Keratinocyte (primary cell): ENCODE measurements around the gene RPL29. TPM values are rescaled to one million over a fixed set of nuclear protein-coding genes. Genes with fewer than 3 reads are reported as not detected.
"Not testable (repeated sequence)": the region's sequence is repeated elsewhere in the genome, so short reads cannot be mapped to it uniquely, and the experiment has no call there.

Experiments used
- DNase-seq: peaks from one replicate; pipeline ENCODE4 v3.0.0-alpha.2; 2011; ENCODE audit warnings: low read depth, missing footprints, low spot score
- FAIRE-seq: peaks from 2 replicates; lab custom pipeline; 2011; peaks lifted over from hg19 to GRCh38; lab: Jason Lieb, UNC
- H2AFZ ChIP-seq: 2 replicates; pipeline ENCODE4 v1.6.0; 2012; ENCODE audit warnings: low read length, control low read depth, inconsistent platforms; ENCODE audit not compliant: control insufficient read depth
- H3K27ac ChIP-seq: 2 replicates; pipeline ENCODE4 v1.5.1; 2011; ENCODE audit warnings: low read length; ENCODE audit not compliant: control insufficient read depth, insufficient read depth
- H3K27me3 ChIP-seq: 3 replicates; pipeline ENCODE4 v1.6.0; 2011; ENCODE audit warnings: low read length; ENCODE audit not compliant: control insufficient read depth, insufficient read depth; ENCODE audit errors: extremely low read depth
- H3K36me3 ChIP-seq, 2 experiments: 2 replicates in 1 of 2; 3 replicates in 1 of 2; pipeline ENCODE4 v1.5.1; 2011; ENCODE audit warnings: low read length in 2 of 2, mild to moderate bottlenecking in 1 of 2; ENCODE audit not compliant: control insufficient read depth in 2 of 2, insufficient read depth in 2 of 2; ENCODE audit errors: extremely low read depth in 1 of 2
- H3K4me1 ChIP-seq: 3 replicates; pipeline ENCODE4 v1.5.1; 2011; ENCODE audit warnings: low read length; ENCODE audit not compliant: control insufficient read depth, insufficient read depth; ENCODE audit errors: extremely low read depth
- H3K4me2 ChIP-seq: 3 replicates; pipeline ENCODE4 v1.6.0; 2011; ENCODE audit warnings: low read depth, low read length; ENCODE audit not compliant: control insufficient read depth, insufficient read depth; ENCODE audit errors: extremely low read depth
- H3K4me3 ChIP-seq, 3 experiments: fragments of 200-600 bp in 1 of 3; sonication (generic) in 1 of 3; 2 replicates in 2 of 3; 3 replicates in 1 of 3; pipeline ENCODE4 v1.5.1; 2011 to 2016; ENCODE audit warnings: low read length in 3 of 3, mild to moderate bottlenecking in 3 of 3, control low read depth in 2 of 3, inconsistent platforms in 1 of 3, low read depth in 1 of 3, mixed read lengths in 1 of 3, mixed run types in 1 of 3, moderate library complexity in 1 of 3; ENCODE audit not compliant: control insufficient read depth in 2 of 3, insufficient read depth in 2 of 3; ENCODE audit errors: extremely low read depth in 1 of 3
- H3K79me2 ChIP-seq: 2 replicates; pipeline ENCODE4 v1.6.0; 2012; ENCODE audit warnings: low read length; ENCODE audit not compliant: control insufficient read depth, insufficient read depth
- H3K9ac ChIP-seq: 3 replicates; pipeline ENCODE4 v1.6.0; 2011; ENCODE audit warnings: low read length; ENCODE audit not compliant: control insufficient read depth, insufficient read depth; ENCODE audit errors: extremely low read depth
- H3K9me1 ChIP-seq: 3 replicates; pipeline ENCODE4 v1.6.0; 2011; ENCODE audit warnings: low read length; ENCODE audit not compliant: control insufficient read depth, insufficient read depth; ENCODE audit errors: extremely low read depth
- H3K9me3 ChIP-seq: 2 replicates; pipeline ENCODE4 v1.5.1; 2012; ENCODE audit warnings: low read depth, low read length; ENCODE audit not compliant: control insufficient read depth
- H4K20me1 ChIP-seq: 3 replicates; pipeline ENCODE4 v1.6.0; 2011; ENCODE audit warnings: low read length; ENCODE audit not compliant: control insufficient read depth, insufficient read depth; ENCODE audit errors: extremely low read depth
- EZH2 ChIP-seq: IDR thresholded peaks from one replicate; pipeline ENCODE4 v1.6.1; 2012; ENCODE audit warnings: inconsistent platforms, mild to moderate bottlenecking, low read length, moderate library complexity
- dilution Hi-C: fragments of 300-500 bp; cut with MboI; formaldehyde crosslinking; loops from one replicate; pipeline ENCODE4 v1.7.0; 2020; ENCODE audit warnings: low sequenced_read_pairs; ENCODE audit not compliant: extremely low pct_ligation_motif_present
- polyA plus RNA-seq, 5 experiments: library from polyadenylated mRNA; depleted of rRNA in 3 of 5; stranded (reverse) in 3 of 5; stranded (forward) in 1 of 5; unstranded in 1 of 5; fragments of >200 nt; gene quantifications; 1 replicate in 1 of 5; 2 replicates in 3 of 5; 3 replicates in 1 of 5; pipeline versions ENCODE4 v1.2.1 to v1.2.3, GENCODE V29; 2011 to 2012; ENCODE audit warnings: missing spikeins in 2 of 5, low read depth in 1 of 5, low replicate concordance in 1 of 5
- TF ChIP-seq, protein P1 (sequence below), 3 experiments: IDR thresholded peaks in 1 of 3; conservative IDR thresholded peaks in 1 of 3; optimal IDR thresholded peaks in 1 of 3; 2 replicates in 2 of 3; 3 replicates in 1 of 3; pipeline versions ENCODE3 to v1.5.1; 2011; ENCODE audit warnings: low read length in 3 of 3, mild to moderate bottlenecking in 3 of 3, moderate library complexity in 2 of 3, control low read depth in 1 of 3, inconsistent platforms in 1 of 3; ENCODE audit not compliant: insufficient read depth in 2 of 3; ENCODE audit errors: extremely low read depth in 1 of 3

RPL29 gene
- polyA plus RNA-seq, 1 donor (not counting 4 experiments of a cell fraction or from before 2014, with no cell fraction given), result 1,648 TPM

DNA sequence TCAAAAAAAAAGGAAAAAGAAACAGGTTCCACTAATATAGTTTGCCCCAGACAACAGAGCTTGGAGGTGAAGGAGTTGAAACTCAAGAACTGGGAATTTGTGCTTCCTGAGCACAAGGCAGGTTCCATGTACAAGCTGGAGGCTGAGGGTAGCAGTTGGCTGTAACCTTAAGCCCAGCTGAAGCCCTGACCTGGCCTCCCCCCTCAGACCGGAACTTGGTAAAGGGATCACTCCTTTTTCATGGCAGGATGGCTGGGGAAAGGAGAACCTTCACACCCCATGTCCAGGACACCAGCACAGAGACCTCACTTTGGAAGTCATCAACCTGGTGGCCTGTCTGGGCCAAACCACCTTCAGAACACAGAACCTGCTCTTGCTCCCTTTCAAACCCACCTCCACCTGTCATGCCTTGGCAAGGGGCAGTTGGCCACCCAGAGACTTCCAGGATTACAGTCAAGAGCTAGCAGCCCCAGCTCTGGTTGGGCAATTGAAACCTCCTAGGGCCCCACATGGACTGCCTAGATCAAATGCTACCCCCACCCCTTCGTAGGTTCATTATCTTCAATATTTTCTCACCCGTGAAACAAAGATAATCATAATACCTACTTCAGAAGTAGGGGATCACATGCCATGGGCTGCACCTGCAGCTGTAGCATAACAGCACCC is 3.5 kb downstream of the RPL29 start:
- TF ChIP-seq EZH2, result no peak
- TF ChIP-seq, protein P1, sequence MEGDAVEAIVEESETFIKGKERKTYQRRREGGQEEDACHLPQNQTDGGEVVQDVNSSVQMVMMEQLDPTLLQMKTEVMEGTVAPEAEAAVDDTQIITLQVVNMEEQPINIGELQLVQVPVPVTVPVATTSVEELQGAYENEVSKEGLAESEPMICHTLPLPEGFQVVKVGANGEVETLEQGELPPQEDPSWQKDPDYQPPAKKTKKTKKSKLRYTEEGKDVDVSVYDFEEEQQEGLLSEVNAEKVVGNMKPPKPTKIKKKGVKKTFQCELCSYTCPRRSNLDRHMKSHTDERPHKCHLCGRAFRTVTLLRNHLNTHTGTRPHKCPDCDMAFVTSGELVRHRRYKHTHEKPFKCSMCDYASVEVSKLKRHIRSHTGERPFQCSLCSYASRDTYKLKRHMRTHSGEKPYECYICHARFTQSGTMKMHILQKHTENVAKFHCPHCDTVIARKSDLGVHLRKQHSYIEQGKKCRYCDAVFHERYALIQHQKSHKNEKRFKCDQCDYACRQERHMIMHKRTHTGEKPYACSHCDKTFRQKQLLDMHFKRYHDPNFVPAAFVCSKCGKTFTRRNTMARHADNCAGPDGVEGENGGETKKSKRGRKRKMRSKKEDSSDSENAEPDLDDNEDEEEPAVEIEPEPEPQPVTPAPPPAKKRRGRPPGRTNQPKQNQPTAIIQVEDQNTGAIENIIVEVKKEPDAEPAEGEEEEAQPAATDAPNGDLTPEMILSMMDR (optimal IDR thresholded peaks at IDR 0.05 in 1 of 3, IDR thresholded peaks at IDR 0.05 in 1 of 3, conservative IDR thresholded peaks at IDR 0.05 in 1 of 3; ENCODE audit: extremely low read depth in 1 of 3, insufficient read depth in 2 of 3, low read length in 3 of 3), result no peak
- H2AFZ ChIP-seq, result no peak overlapping the region
- H3K4me3 ChIP-seq, result no peak overlapping the region
- dilution Hi-C loops, result no loop called here
- H3K9ac ChIP-seq, result no peak overlapping the region
- H3K79me2 ChIP-seq, result peaks cover 32% of the 10 kb centered on the region
- peaks cover 18% of the 10 kb centered on the region for H3K4me1 ChIP-seq
- no peaks in the 10 kb centered on the region for H3K27me3 ChIP-seq
- no peaks in the 10 kb centered on the region for H3K9me3 ChIP-seq
- peaks cover 9% of the 10 kb centered on the region for H4K20me1 ChIP-seq
- peaks cover 3% of the 10 kb centered on the region for H3K9me1 ChIP-seq
- H3K36me3 ChIP-seq, result peaks cover 23 to 39% of the 10 kb centered on the region in 2 experiments
- FAIRE-seq (no peak), DNase-seq (no peak)
- peak overlapping the region; percentile 16 for H3K4me2 ChIP-seq
- no peak overlapping the region for H3K27ac ChIP-seq

GRCh38 chr3:51990501-51990971 is 5.2 kb downstream of the RPL29 start:
- H2AFZ ChIP-seq, H3K4me3 ChIP-seq, H3K9me3 ChIP-seq, dilution Hi-C loops, H3K9ac ChIP-seq, DNase-seq, FAIRE-seq, H4K20me1 ChIP-seq, H3K9me1 ChIP-seq, H3K27ac ChIP-seq, H3K27me3 ChIP-seq, H3K4me2 ChIP-seq: not testable (repeated sequence)
- peaks cover 18% of the 10 kb centered on the region for H3K4me1 ChIP-seq
- peaks cover 30% of the 10 kb centered on the region for H3K79me2 ChIP-seq
- peaks cover 26 to 39% of the 10 kb centered on the region in 2 experiments for H3K36me3 ChIP-seq
